Lower leg skin (tissue), 3 donors: Measurements from ENCODE around the gene OGG1.

ENCODE experiments used
- POLR2A ChIP-seq, 2 donors: fragments of 450-650 bp; IDR thresholded peaks; one replicate each; pipeline ENCODE4 v1.6.1; 2016 to 2017; ENCODE audit warnings: antibody characterized with exemption in 2 of 2, mild to moderate bottlenecking in 1 of 2, moderate library complexity in 1 of 2
- TF ChIP-seq, protein P1 (sequence below), 3 donors: fragments of 450-650 bp; IDR thresholded peaks; one replicate each; pipeline ENCODE4 v1.5.1; 2016; ENCODE audit warnings: antibody characterized with exemption in 3 of 3, mild to moderate bottlenecking in 3 of 3, moderate library complexity in 2 of 3

DNA sequence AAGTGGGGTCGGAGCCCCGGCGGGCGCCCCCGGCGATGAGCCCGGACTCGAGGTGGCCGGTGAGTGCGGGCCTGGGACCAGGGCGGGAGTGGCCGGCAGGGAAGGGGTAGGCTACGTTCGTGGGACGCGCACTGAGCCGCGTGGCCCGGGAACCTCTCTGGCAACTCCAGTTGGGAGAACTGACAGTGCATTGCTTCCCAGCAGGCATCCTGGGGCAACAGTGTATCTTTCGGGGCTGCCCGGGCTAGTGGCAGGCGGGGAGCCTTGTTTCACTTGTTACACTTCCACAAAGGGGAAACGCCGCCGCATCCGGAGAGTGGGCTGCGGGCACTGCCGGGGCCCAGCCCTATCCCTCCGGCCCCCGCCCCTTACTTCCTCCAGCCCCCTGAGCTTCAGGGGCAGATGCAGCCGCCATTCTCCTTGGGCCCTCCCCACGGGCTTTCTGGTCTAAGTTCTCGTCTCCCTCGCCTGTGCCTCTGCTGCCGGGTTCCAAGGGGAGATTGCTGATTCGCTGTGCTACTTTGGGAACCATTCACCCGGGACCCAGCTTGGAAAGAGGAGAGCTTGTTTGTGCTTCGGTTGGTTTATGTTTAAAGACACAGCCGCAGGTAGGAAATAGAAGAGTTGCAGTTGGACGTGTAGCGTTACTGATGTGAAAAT is 17.5 kb upstream of the OGG1 start:
- TF ChIP-seq, protein P1, sequence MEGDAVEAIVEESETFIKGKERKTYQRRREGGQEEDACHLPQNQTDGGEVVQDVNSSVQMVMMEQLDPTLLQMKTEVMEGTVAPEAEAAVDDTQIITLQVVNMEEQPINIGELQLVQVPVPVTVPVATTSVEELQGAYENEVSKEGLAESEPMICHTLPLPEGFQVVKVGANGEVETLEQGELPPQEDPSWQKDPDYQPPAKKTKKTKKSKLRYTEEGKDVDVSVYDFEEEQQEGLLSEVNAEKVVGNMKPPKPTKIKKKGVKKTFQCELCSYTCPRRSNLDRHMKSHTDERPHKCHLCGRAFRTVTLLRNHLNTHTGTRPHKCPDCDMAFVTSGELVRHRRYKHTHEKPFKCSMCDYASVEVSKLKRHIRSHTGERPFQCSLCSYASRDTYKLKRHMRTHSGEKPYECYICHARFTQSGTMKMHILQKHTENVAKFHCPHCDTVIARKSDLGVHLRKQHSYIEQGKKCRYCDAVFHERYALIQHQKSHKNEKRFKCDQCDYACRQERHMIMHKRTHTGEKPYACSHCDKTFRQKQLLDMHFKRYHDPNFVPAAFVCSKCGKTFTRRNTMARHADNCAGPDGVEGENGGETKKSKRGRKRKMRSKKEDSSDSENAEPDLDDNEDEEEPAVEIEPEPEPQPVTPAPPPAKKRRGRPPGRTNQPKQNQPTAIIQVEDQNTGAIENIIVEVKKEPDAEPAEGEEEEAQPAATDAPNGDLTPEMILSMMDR (IDR thresholded peaks at IDR 0.05) = no peak
- no peak for TF ChIP-seq POLR2A (IDR thresholded peaks at IDR 0.05)
